ENCODE measurements around the gene CCDC63. TPM values are rescaled to one million over a fixed set of nuclear protein-coding genes. Genes with fewer than 3 reads are reported as not detected.

Gene CCDC63
- polyA plus RNA-seq, 3 donors: 0.22 TPM; not detected in 2

GRCh38 chr12:110883251-110883650 lies 36.5 kb downstream of the CCDC63 start:
- no peak overlapping the region for H3K4me3 Mint-ChIP-seq
- peaks cover 2% of the 10 kb centered on the region for H3K4me1 Mint-ChIP-seq
- Histone ChIP-seq H3K4me1 (ENCODE audit: control insufficient read depth in 1 of 2, insufficient read depth in 2 of 2, low read length in 2 of 2) (no peaks in the 10 kb centered on the region), H2AFZ (ENCODE audit: insufficient read depth, low read depth, low read length, poor library complexity, severe bottlenecking) (no peak overlapping the region), H3K9me3 (replicated peaks in 1 of 2; ENCODE audit: control insufficient read depth in 1 of 2, insufficient read depth in 1 of 2, low read length in 2 of 2) (no peaks in the 10 kb centered on the region), H3K4me3 (replicated peaks in 1 of 3; ENCODE audit: low read depth in 2 of 3, low read length in 3 of 3) (no peak overlapping the region), H3K9ac (ENCODE audit: insufficient read depth, low read length, poor library complexity, severe bottlenecking) (no peak overlapping the region), H3K4me2 (replicated peaks; ENCODE audit: extremely low read depth, low read length, poor library complexity, severe bottlenecking) (no peak overlapping the region), H4K20me1 (ENCODE audit: insufficient read depth, low read length) (no peaks in the 10 kb centered on the region), H3K27ac (ENCODE audit: low read depth in 1 of 2, low read length in 2 of 2) (no peak overlapping the region), H3K79me2 (ENCODE audit: insufficient read depth, low read length) (no peaks in the 10 kb centered on the region), H3K36me3 (replicated peaks in 1 of 2; ENCODE audit: control insufficient read depth in 1 of 2, insufficient read depth in 2 of 2, low read length in 2 of 2) (no peaks in the 10 kb centered on the region), H3K27me3 (ENCODE audit: control insufficient read depth in 2 of 2, insufficient read depth in 2 of 2, low read length in 2 of 2) (no peaks in the 10 kb centered on the region)
- TF ChIP-seq CTCF (IDR thresholded peaks at IDR 0.05): no peak
- peaks cover 0 to 3% (median 0%) of the 10 kb centered on the region in 7 donors for H3K9me3 Mint-ChIP-seq
- no CpG with 5 or more reads among the region's 4 CpGs for whole genome bisulfite sequencing (ENCODE audit: insufficient coverage)
- no peaks in the 10 kb centered on the region for H3K36me3 Mint-ChIP-seq
- H3K27me3 Mint-ChIP-seq (ENCODE audit: low read depth in 3 of 3): peaks cover 0 to 2% (median 2%) of the 10 kb centered on the region in 3 donors
- intact Hi-C loops (cut with micrococcal nuclease): no loop called here
- no peak for DNase-seq
- H3K27ac Mint-ChIP-seq: no peak overlapping the region

- Mint-ChIP-seq H3K9me3 (peaks cover 0 to 3% (median 0%) of the 10 kb centered on the region in 7 donors), H3K4me3 (no peak overlapping the region), H3K27ac (no peak overlapping the region), H3K36me3 (no peaks in the 10 kb centered on the region), H3K27me3 (ENCODE audit: low read depth in 3 of 3) (peaks cover 0 to 6% (median 3%) of the 10 kb centered on the region in 3 donors), H3K4me1 (peaks cover 2% of the 10 kb centered on the region)
- Histone ChIP-seq H2AFZ (ENCODE audit: insufficient read depth, low read depth, low read length, poor library complexity, severe bottlenecking) (no peak overlapping the region), H3K9ac (ENCODE audit: insufficient read depth, low read length, poor library complexity, severe bottlenecking) (no peak overlapping the region), H3K36me3 (replicated peaks in 1 of 2; ENCODE audit: control insufficient read depth in 1 of 2, insufficient read depth in 2 of 2, low read length in 2 of 2) (no peaks in the 10 kb centered on the region), H4K20me1 (ENCODE audit: insufficient read depth, low read length) (no peaks in the 10 kb centered on the region), H3K27ac (ENCODE audit: low read depth in 1 of 2, low read length in 2 of 2) (no peak overlapping the region), H3K27me3 (ENCODE audit: control insufficient read depth in 2 of 2, insufficient read depth in 2 of 2, low read length in 2 of 2) (no peaks in the 10 kb centered on the region), H3K4me3 (replicated peaks in 1 of 3; ENCODE audit: low read depth in 2 of 3, low read length in 3 of 3) (no peak overlapping the region), H3K9me3 (replicated peaks in 1 of 2; ENCODE audit: control insufficient read depth in 1 of 2, insufficient read depth in 1 of 2, low read length in 2 of 2) (no peaks in the 10 kb centered on the region), H3K4me1 (ENCODE audit: control insufficient read depth in 1 of 2, insufficient read depth in 2 of 2, low read length in 2 of 2) (no peaks in the 10 kb centered on the region), H3K4me2 (replicated peaks; ENCODE audit: extremely low read depth, low read length, poor library complexity, severe bottlenecking) (no peak overlapping the region), H3K79me2 (ENCODE audit: insufficient read depth, low read length) (no peaks in the 10 kb centered on the region)
- TF ChIP-seq CTCF (IDR thresholded peaks at IDR 0.05): no peak
- intact Hi-C loops (cut with micrococcal nuclease): no loop called here
- no peak for DNase-seq
- 96% methylated on average over 4 of the region's 6 CpGs for WGBS (ENCODE audit: insufficient coverage)
These were observed 38.5 kb downstream of the CCDC63 start for GRCh38 chr12:110885152-110885840.

All from CD14-positive monocyte (primary cell).